Measurements from ENCODE around the gene FMN2.

The FMN2 gene

GRCh38 chr1:240441669-240442068 is 350.0 kb downstream of the FMN2 start:
- no peak for TF ChIP-seq CTCF (conservative IDR thresholded peaks at IDR 0.05; ENCODE audit: low read depth, low read length)
- DNase-seq (ENCODE audit: low read depth) = no peak

DNA sequence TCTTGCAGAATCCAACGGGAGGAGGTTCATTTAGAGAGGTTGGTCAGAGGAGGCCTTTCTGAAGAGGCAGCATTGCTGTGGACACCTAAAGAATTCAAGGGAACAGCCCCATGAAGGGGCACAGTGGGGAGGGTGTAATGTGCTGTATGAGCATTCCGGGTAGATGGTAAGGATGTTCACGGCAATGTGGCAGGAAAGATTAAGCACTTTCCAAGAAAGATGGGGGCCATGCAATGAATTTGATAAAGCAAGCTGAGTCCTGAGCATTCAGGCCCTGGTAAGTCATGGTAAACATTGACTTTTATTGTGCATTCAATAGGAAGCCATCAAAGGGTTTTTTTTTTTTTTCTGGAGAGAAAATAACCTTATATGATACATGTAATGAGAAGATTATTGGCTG is 353.7 kb downstream of the FMN2 start:
- TF ChIP-seq CTCF (conservative IDR thresholded peaks at IDR 0.05; ENCODE audit: low read depth, low read length) = no peak
- H3K4me3 ChIP-seq (ENCODE audit: low read depth, low read length) = no peak overlapping the region
- DNase-seq (ENCODE audit: low read depth) = no peak

More at GRCh38 chr1:240441669-240442068, 350.0 kb downstream of the FMN2 start:
- no peak overlapping the region for H3K4me3 ChIP-seq (ENCODE audit: low read depth, low read length)

- peak; percentile 69 for TF ChIP-seq CTCF (conservative IDR thresholded peaks at IDR 0.05; ENCODE audit: low read depth, low read length)
- DNase-seq (ENCODE audit: low read depth) = peak; percentile 50
- H3K4me3 ChIP-seq (ENCODE audit: low read depth, low read length) = no peak overlapping the region
Observed at GRCh38 chr1:240455228-240455821, 363.6 kb downstream of the FMN2 start.

DNA sequence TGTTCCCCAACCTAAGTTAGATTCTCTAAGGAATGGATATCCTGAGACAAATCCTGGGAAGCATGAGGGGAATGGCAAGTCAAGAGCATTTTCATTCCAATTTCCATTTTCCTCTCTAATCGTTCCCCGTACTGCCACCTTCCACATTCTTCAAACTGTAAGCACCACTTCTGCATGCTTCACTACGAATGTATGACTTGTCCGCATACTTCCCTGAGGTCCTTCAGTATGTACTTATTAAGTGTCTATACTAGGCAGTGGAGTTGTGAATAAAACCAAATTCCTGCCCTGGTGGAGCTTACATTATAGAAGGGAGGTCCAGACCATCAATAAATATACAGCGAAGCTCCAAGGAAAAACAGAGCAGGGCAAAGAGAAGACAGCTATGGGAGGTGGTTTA is 365.5 kb downstream of the FMN2 start:
- no peak overlapping the region for H3K4me3 ChIP-seq (ENCODE audit: low read depth, low read length)
- TF ChIP-seq CTCF (conservative IDR thresholded peaks at IDR 0.05; ENCODE audit: low read depth, low read length) = no peak
- no peak for DNase-seq (ENCODE audit: low read depth)

GRCh38 chr1:240462277-240462676 is 370.6 kb downstream of the FMN2 start:
- TF ChIP-seq CTCF (conservative IDR thresholded peaks at IDR 0.05; ENCODE audit: low read depth, low read length) = no peak
- DNase-seq (ENCODE audit: low read depth) = no peak
- no peak overlapping the region for H3K4me3 ChIP-seq (ENCODE audit: low read depth, low read length)

DNA sequence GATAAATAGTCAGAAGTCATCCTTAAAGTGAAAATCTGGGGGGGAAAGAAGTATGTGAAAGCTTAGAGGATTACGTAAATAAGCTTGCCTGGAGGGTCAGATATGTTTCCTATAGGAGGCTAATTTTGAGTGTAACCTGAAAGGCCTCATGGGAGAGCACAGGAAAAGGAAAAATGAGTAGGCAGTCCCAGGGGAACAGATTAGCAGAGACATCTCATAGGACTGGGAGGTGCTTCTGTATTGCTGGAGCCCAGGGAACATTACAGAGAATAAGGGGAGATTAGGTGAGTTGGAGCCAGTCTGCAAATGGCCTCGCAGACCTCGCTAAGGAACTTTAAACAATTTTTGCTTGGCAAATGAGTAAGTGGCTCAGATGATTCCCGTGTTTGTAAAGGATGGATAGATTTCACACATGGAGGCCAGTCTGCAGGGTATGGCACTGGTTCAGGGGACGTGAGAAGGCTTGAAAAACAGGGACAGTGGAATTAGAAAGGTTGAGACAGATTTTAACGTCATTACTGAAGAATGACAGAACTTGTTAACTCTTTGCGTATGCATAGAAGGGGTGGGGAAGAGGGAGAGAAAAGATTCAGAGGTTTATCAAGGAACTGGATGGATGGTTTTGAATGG is 371.2 kb downstream of the FMN2 start:
- no peak for TF ChIP-seq CTCF (conservative IDR thresholded peaks at IDR 0.05; ENCODE audit: low read depth, low read length)
- DNase-seq (ENCODE audit: low read depth) = peak; percentile 16
- H3K4me3 ChIP-seq (ENCODE audit: low read depth, low read length) = no peak overlapping the region

GRCh38 chr1:240464099-240464498 is 372.4 kb downstream of the FMN2 start:
- H3K4me3 ChIP-seq (ENCODE audit: low read depth, low read length) = no peak overlapping the region
- no peak for TF ChIP-seq CTCF (conservative IDR thresholded peaks at IDR 0.05; ENCODE audit: low read depth, low read length)
- no peak for DNase-seq (ENCODE audit: low read depth)

All from choroid plexus epithelial cell (primary cell).